GM18517 (cell line): ENCODE data around the gene CHN1.

Experiments used
- ATAC-seq: cut with Tn5 transposase; IDR thresholded peaks from one replicate; pipeline ENCODE4 v1.9.1; 2021; ENCODE audit warnings: mild to moderate bottlenecking, moderate library complexity; ENCODE audit not compliant: unreplicated experiment

Gene CHN1

DNA sequence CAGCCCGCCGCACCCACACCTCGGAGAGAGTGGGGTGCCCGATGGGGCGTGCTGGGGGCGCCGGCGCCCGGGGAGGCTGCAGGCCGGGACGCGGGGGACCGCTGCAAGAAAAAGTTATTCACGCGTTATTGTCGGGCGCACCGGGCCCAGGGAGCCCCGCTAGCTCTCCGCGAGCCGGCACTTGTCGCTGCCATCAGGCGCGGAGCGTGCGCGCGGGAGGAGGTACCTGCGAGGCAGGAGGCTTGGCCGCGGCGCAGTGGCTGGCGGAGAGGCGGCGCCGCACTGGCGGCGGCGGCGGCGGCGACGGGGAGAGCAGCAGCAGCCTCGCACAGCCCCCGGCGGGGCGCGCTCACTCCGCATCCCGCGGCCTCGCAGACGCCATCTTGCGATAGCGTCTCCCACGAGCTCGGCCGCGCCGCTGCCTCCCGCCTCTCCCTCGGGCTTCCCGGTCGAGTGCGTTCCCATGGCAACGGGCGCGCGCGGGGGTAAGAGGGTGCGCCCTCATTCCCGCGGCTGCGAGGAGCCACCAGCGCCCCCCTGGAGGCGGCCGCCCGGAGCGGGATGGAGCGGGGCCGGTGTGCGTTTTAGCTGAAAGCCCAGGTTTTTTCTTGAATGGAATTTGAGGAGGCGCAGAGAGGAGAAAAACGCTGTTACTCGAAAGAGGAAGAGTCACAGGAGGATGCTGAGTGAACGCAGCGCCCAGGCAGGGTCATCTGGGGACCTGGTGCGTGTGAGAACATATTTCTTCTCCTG lies at the start of gene CHN1:
CHN1 (minus strand) TSS at position 402 of the 753 bp plus-strand sequence. CDS start 469 bp downstream, outside the sequence.
- ATAC-seq = peak; percentile 44

- ATAC-seq = no peak
These were observed 49.2 kb upstream of the CHN1 start for GRCh38 chr2:175054340-175054739.

GRCh38 chr2:175049661-175050060 lies 44.5 kb upstream of the CHN1 start:
- no peak for ATAC-seq

- no peak for ATAC-seq
These were observed 43.1 kb upstream of the CHN1 start for GRCh38 chr2:175048275-175048674.

GRCh38 chr2:175039490-175039889 lies 34.3 kb upstream of the CHN1 start:
- no peak for ATAC-seq

- no peak for ATAC-seq
These were observed 33.9 kb upstream of the CHN1 start for GRCh38 chr2:175039031-175039430.

DNA sequence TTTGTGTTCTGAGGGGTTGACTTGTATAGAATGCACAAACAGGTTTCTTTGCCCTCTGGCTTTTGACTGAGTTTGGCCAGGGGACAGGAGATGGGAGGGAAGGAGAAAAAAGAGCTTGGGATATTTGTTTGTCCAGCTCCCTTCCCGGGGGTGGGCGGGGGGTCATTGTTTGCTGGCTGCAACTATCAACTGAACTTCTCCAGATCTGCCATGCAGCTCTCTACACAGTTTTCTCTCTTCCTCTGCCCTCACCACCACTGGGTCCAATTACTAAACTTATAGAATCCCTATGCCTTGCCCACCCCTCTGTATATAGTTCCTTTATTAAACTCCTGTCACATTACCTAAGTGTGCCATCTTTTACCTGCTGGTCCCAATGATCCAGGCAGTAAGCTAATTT lies 32.8 kb upstream of the CHN1 start:
- ATAC-seq = no peak

- ATAC-seq = no peak
These were observed 31.4 kb upstream of the CHN1 start for GRCh38 chr2:175036582-175037018.

- ATAC-seq = no peak
These were observed 30.6 kb upstream of the CHN1 start for GRCh38 chr2:175035806-175036205.

DNA sequence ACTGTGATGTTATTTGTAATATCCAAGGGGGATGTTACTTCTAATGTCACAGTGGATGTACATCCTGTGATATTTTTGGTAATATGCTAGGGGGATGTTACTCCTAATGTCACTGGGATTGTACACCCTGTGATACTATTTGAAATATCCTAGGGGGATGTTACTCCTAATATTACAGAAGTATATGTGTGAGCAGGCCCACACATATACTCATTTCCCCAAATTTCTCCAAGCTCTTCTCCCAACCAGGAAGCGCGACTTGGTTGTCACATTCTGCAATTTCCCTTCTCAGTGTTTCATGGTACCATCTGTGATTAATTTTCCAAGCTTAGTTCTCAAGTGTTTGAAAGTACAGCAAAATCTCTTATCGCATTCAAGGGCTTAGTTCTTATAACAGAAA lies 29.5 kb upstream of the CHN1 start:
- ATAC-seq = no peak

GRCh38 chr2:175030380-175031271 lies 25.4 kb upstream of the CHN1 start:
- no peak for ATAC-seq

GRCh38 chr2:175027755-175028154 lies 22.6 kb upstream of the CHN1 start:
- no peak for ATAC-seq

- no peak for ATAC-seq
These were observed 21.2 kb upstream of the CHN1 start for GRCh38 chr2:175026385-175026784.

- no peak for ATAC-seq
These were observed 20.8 kb upstream of the CHN1 start for GRCh38 chr2:175025946-175026345.

DNA sequence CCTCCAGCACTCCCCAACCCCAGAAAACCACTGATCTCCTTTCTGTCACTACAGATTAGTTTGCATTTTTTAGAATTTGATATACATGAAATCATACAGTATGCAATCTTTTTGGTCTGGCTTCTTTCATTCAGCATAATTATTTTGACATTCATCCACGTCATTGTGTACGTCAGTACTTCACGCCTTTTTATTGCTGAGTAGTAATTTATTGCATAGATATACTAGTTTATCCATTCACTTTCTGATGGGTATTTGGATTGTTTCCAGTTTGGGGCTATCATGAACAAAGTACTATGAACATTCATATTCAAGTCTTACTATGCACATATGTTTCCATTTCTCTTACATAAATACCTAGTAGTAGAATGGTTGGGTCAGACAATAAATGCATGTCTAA lies 20.1 kb upstream of the CHN1 start:
- no peak for ATAC-seq

DNA sequence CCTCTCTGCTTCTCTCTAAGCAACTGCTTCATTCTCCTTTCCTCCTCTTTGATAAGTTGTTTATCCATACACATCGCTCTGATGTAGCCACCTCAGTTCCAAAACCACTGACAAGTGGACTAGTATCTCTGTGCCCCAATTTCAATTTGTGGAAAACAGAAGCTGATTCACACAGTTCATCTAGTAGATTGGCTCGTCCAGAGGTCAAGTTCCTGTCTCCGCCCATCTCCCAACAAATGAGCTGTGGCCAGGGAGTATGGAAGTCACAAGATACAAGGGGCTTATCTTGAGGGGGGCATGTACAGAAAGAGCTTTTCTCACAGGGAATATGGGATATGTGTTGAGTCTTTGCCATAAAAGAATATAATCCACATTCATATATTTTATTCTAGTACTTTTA lies 17.7 kb upstream of the CHN1 start:
- no peak for ATAC-seq

DNA sequence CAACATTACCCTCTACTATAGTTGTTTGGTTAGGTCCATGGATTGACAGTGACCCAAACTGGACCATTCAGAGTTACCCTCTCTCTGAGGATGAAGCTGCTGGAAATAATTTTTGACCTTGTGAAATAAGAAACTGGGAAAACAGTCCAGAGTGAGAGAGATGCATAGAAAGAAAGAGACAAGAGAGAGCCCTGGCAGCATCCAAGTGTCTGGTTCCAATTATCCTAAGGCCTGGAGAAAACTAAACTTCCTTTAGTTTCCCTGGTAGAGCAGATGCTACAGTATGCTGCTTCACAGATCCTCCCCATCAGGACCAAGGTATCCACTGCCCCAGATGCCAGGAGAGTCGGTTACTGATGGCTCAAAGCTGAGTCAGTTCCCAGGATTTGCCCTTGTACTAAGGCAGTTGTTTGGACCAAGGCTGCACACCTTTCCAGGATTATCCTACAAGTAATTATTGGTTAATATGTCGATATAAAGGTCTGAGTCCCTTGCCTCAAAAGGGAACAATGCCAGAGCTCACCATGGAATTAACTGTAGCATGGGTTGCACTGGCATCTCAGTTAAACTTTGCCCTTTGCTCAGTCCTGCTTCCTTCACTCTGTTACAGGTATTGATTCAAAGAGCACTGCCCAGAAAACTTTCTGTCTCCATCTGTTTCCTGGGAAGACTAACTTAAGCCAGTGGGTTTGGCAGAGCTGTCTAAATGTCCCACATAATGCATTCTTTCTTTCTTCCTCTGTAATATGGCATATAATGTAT lies 14.6 kb upstream of the CHN1 start:
- ATAC-seq = no peak

GRCh38 chr2:175017618-175018414 lies 12.6 kb upstream of the CHN1 start:
- no peak for ATAC-seq

GRCh38 chr2:175015340-175015739 lies 10.2 kb upstream of the CHN1 start:
- no peak for ATAC-seq

DNA sequence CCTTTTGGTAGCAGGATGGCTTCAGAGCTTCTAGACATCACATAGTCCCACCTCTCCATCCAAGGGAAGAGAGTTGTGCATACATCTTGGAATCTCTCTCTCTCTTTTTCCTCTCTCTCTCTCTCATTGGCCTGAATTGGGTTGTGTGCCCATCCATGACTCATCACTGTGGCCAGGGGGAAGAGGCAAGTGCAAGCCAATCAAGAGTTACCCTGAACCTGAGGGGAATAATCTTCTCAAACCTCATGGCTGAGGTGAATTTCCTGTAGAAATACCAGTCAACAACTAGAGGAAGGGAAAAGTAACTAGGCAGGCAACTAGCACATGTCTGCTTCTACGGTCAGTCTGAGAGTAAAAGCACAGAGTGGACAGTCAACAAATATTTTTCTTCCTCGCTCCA lies 7.3 kb upstream of the CHN1 start:
- no peak for ATAC-seq
